Nephron (organoid): Measurements from ENCODE around the gene CFAP157.

Source experiments
- H3K27ac Mint-ChIP-seq, 3 experiments: 2 replicates each; pipeline ENCODE4 v1.8.0; 2020; ENCODE audit warnings: mixed read lengths in 3 of 3, mild to moderate bottlenecking in 2 of 3, moderate library complexity in 1 of 3
- H3K27me3 Mint-ChIP-seq: 2 replicates; pipeline ENCODE4 v1.8.0; 2021; ENCODE audit warnings: low read depth, mild to moderate bottlenecking, moderate library complexity, mixed read lengths
- H3K36me3 Mint-ChIP-seq: 2 replicates; pipeline ENCODE4 v1.8.0; 2020; ENCODE audit warnings: low read depth, mixed read lengths
- H3K4me1 Mint-ChIP-seq: 2 replicates; pipeline ENCODE4 v1.8.0; 2020; ENCODE audit warnings: mixed read lengths
- H3K4me3 Mint-ChIP-seq, 3 experiments: 2 replicates each; pipeline ENCODE4 v1.8.0; 2020; ENCODE audit warnings: mild to moderate bottlenecking in 3 of 3, mixed read lengths in 3 of 3, moderate library complexity in 2 of 3
- H3K9me3 Mint-ChIP-seq: 2 replicates; pipeline ENCODE4 v1.8.0; 2020; ENCODE audit warnings: mixed read lengths
- CTCF ChIP-seq, 3 experiments: fragments of 200-600 bp; sonication (generic); IDR thresholded peaks; one replicate each; pipeline ENCODE4 v1.5.0; 2021; ENCODE audit warnings: antibody characterized with exemption in 3 of 3; ENCODE audit not compliant: unreplicated experiment in 3 of 3

The CFAP157 gene

DNA sequence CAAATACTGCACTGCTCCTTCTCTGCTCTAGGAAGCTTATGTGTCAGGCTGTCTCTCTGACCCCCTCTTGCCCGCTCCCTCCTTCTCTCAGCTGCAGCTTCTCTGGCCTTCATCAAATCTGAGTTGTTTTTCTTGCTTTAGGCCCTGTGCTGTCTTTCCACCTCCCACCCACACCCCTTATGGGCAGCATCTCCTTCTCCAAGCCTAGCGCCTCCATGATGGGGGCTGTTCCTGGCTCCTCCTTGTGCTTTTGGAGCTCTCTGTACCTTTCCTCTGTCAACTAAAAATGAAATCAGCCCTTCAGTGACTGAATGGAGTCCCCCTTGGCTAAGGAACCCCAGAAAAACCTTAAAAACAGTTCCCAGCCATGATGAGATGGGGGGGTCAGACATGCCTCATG is 6.6 kb upstream of the CFAP157 start:
- H3K9me3 Mint-ChIP-seq, result no peaks in the 10 kb centered on the region
- H3K36me3 Mint-ChIP-seq, result no peaks in the 10 kb centered on the region
- peaks cover 4% of the 10 kb centered on the region for H3K27me3 Mint-ChIP-seq
- H3K27ac Mint-ChIP-seq, result peak overlapping the region; percentile 70 to 92 (median 75)
- peaks cover 40% of the 10 kb centered on the region for H3K4me1 Mint-ChIP-seq
- TF ChIP-seq CTCF (IDR thresholded peaks at IDR 0.05; ENCODE audit: unreplicated experiment in 3 of 3), result no peak
- peak overlapping the region; percentile 34 to 62 (median 58) for H3K4me3 Mint-ChIP-seq

GRCh38 chr9:127700594-127701255 is 6.1 kb upstream of the CFAP157 start:
- Mint-ChIP-seq H3K27ac (peak overlapping the region; percentile 70 to 92 (median 75)), H3K4me1 (peaks cover 34% of the 10 kb centered on the region), H3K36me3 (no peaks in the 10 kb centered on the region), H3K9me3 (no peaks in the 10 kb centered on the region), H3K27me3 (peaks cover 4% of the 10 kb centered on the region), H3K4me3 (peak overlapping the region in 1 of 3 experiments; percentile 34)
- TF ChIP-seq CTCF (IDR thresholded peaks at IDR 0.05; ENCODE audit: unreplicated experiment in 3 of 3), result no peak

- Mint-ChIP-seq H3K36me3 (no peaks in the 10 kb centered on the region), H3K9me3 (no peaks in the 10 kb centered on the region), H3K4me3 (no peak overlapping the region), H3K27ac (no peak overlapping the region), H3K27me3 (peaks cover 4% of the 10 kb centered on the region), H3K4me1 (peaks cover 33% of the 10 kb centered on the region)
- TF ChIP-seq CTCF (IDR thresholded peaks at IDR 0.05; ENCODE audit: unreplicated experiment in 3 of 3), result no peak
Observed at GRCh38 chr9:127703289-127703946, 3.4 kb upstream of the CFAP157 start.

DNA sequence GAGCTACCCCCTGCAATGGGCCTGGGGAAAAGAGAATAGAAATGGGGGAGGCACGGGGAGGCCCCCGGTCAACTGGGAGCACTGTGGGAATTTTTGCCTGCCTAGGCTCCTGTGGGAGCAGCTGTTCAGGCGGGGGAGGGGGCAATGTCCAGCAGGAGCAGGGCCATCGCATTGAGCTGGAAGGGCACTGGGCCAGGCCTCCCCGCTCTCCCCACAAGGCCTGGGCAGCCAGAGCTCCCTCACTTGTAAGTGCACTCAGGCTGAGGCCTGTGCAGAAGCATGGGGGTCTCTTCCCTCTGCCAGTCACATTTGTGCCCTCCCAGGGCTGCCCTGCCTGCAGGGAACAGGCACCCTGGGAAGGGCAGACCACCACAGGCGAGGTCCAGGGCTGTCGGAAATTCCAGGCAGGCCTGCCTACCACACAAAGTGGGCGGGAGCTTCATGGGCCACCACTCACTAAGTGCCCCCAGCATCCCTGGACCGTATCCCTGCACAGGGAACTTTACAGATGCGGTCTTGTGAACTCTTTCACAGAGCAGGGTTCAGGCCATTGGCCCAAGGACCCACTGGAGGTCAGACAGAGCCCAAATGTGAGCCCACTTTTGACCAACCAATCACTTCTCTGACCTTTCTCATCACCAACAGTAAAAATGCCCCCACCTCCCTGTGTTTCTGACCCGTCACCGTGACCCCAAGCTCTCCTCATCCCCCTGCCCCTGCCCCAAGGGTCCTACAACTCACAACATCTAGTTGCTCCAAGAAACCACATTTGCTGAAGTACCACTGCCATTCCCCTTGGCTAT is 1.0 kb upstream of the CFAP157 start:
- H3K4me3 Mint-ChIP-seq, result no peak overlapping the region

GRCh38 chr9:127707766-127708165 is 978 bp downstream of the CFAP157 start:
- Mint-ChIP-seq H3K4me1 (peaks cover 26% of the 10 kb centered on the region), H3K27ac (no peak overlapping the region), H3K36me3 (no peaks in the 10 kb centered on the region), H3K4me3 (no peak overlapping the region), H3K27me3 (peaks cover 4% of the 10 kb centered on the region), H3K9me3 (no peaks in the 10 kb centered on the region)
- TF ChIP-seq CTCF (IDR thresholded peaks at IDR 0.05; ENCODE audit: unreplicated experiment in 3 of 3), result no peak

More for the DNA sequence above, 1.0 kb upstream of the CFAP157 start:
- no peaks in the 10 kb centered on the region for H3K36me3 Mint-ChIP-seq
- TF ChIP-seq CTCF (IDR thresholded peaks at IDR 0.05; ENCODE audit: unreplicated experiment in 3 of 3), result no peak
- no peaks in the 10 kb centered on the region for H3K9me3 Mint-ChIP-seq
- H3K27ac Mint-ChIP-seq, result no peak overlapping the region
- peaks cover 22% of the 10 kb centered on the region for H3K4me1 Mint-ChIP-seq
- H3K27me3 Mint-ChIP-seq, result peaks cover 4% of the 10 kb centered on the region
